ENCODE results near the gene TBCK. TPM values are rescaled to one million over a fixed set of nuclear protein-coding genes. Genes with fewer than 3 reads are reported as not detected.

The TBCK gene
- total RNA-seq, 2 experiments from 2014 or later = 22.5 to 25.1 TPM

- H3K36me3 Mint-ChIP-seq (ENCODE audit: low read depth) = peaks cover 30% of the 10 kb centered on the region
- ATAC-seq (no peak), DNase-seq (no peak)
- POLR2A ChIA-PET = no interaction called here
- no peaks in the 10 kb centered on the region for H3K9me3 Mint-ChIP-seq (ENCODE audit: low read depth)
- peaks cover 15% of the 10 kb centered on the region for H3K4me1 Mint-ChIP-seq
- H3K4me3 Mint-ChIP-seq = no peak overlapping the region
- intact Hi-C loops (cut with DNase I, micrococcal nuclease) = no loop called here
- no peaks in the 10 kb centered on the region for H3K27me3 Mint-ChIP-seq
- H3K27ac Mint-ChIP-seq = no peak overlapping the region
- CTCF ChIA-PET = no interaction called here
Measured at GRCh38 chr4:106303548-106304281, 12.3 kb downstream of the TBCK start.

GRCh38 chr4:106302062-106302438 lies 14.0 kb downstream of the TBCK start:
- CTCF ChIA-PET = no interaction called here
- intact Hi-C loops (cut with DNase I, micrococcal nuclease) = no loop called here
- Mint-ChIP-seq H3K9me3 (ENCODE audit: low read depth) (no peaks in the 10 kb centered on the region), H3K36me3 (ENCODE audit: low read depth) (peaks cover 28% of the 10 kb centered on the region), H3K27ac (no peak overlapping the region), H3K4me1 (peaks cover 12% of the 10 kb centered on the region), H3K27me3 (no peaks in the 10 kb centered on the region), H3K4me3 (no peak overlapping the region)
- no peak for ATAC-seq
- no peak for DNase-seq
- POLR2A ChIA-PET = no interaction called here

GRCh38 chr4:106301393-106302061 lies 14.5 kb downstream of the TBCK start:
- CTCF ChIA-PET = no interaction called here
- Mint-ChIP-seq H3K4me1 (peaks cover 12% of the 10 kb centered on the region), H3K27me3 (no peaks in the 10 kb centered on the region), H3K4me3 (no peak overlapping the region), H3K36me3 (ENCODE audit: low read depth) (peaks cover 25% of the 10 kb centered on the region), H3K27ac (no peak overlapping the region), H3K9me3 (ENCODE audit: low read depth) (no peaks in the 10 kb centered on the region)
- POLR2A ChIA-PET = interaction anchor here (0.9 kb wide), 1 partner anchor 14 kb away, joined by 3 read pairs; the partner anchor contains the start of gene TBCK
- intact Hi-C loops (cut with DNase I, micrococcal nuclease) = no loop called here
- DNase-seq (no peak), ATAC-seq (peak; percentile 36)

- no peak overlapping the region for H3K4me3 Mint-ChIP-seq
- H3K36me3 Mint-ChIP-seq (ENCODE audit: low read depth) = peaks cover 25% of the 10 kb centered on the region
- peaks cover 12% of the 10 kb centered on the region for H3K4me1 Mint-ChIP-seq
- ATAC-seq = no peak
- no peaks in the 10 kb centered on the region for H3K27me3 Mint-ChIP-seq
- H3K27ac Mint-ChIP-seq = no peak overlapping the region
- intact Hi-C loops (cut with DNase I, micrococcal nuclease) = no loop called here
- CTCF ChIA-PET = interaction anchor here (1.1 kb wide), 1 partner anchor 48 kb away, joined by 3 read pairs; no protein-coding TSS in a partner anchor
- no peaks in the 10 kb centered on the region for H3K9me3 Mint-ChIP-seq (ENCODE audit: low read depth)
- POLR2A ChIA-PET = no interaction called here
- no peak for DNase-seq
Measured at GRCh38 chr4:106299977-106300376, 16.0 kb downstream of the TBCK start.

- H3K27me3 Mint-ChIP-seq = no peaks in the 10 kb centered on the region
- no peak for DNase-seq
- no peak for ATAC-seq
- intact Hi-C loops (cut with DNase I, micrococcal nuclease) = no loop called here
- CTCF ChIA-PET = interaction anchor here (1.7 kb wide), 1 partner anchor 16 kb away, joined by 5 read pairs; no protein-coding TSS in a partner anchor
- no peak overlapping the region for H3K27ac Mint-ChIP-seq
- peaks cover 5% of the 10 kb centered on the region for H3K4me1 Mint-ChIP-seq
- POLR2A ChIA-PET = no interaction called here
- H3K36me3 Mint-ChIP-seq (ENCODE audit: low read depth) = peaks cover 31% of the 10 kb centered on the region
- H3K9me3 Mint-ChIP-seq (ENCODE audit: low read depth) = no peaks in the 10 kb centered on the region
- no peak overlapping the region for H3K4me3 Mint-ChIP-seq
Measured at GRCh38 chr4:106297245-106298035, 18.6 kb downstream of the TBCK start.

GRCh38 chr4:106294062-106294461 lies 21.9 kb downstream of the TBCK start:
- Mint-ChIP-seq H3K36me3 (ENCODE audit: low read depth) (peaks cover 36% of the 10 kb centered on the region), H3K4me3 (no peak overlapping the region), H3K4me1 (no peaks in the 10 kb centered on the region), H3K9me3 (ENCODE audit: low read depth) (no peaks in the 10 kb centered on the region), H3K27me3 (no peaks in the 10 kb centered on the region), H3K27ac (no peak overlapping the region)
- DNase-seq (no peak), ATAC-seq (no peak)
- intact Hi-C loops (cut with DNase I, micrococcal nuclease) = no loop called here
- POLR2A ChIA-PET = no interaction called here
- CTCF ChIA-PET = no interaction called here

- Mint-ChIP-seq H3K27ac (no peak overlapping the region), H3K4me3 (no peak overlapping the region), H3K36me3 (ENCODE audit: low read depth) (peaks cover 37% of the 10 kb centered on the region), H3K9me3 (ENCODE audit: low read depth) (no peaks in the 10 kb centered on the region), H3K27me3 (no peaks in the 10 kb centered on the region), H3K4me1 (no peaks in the 10 kb centered on the region)
- ATAC-seq = no peak
- no peak for DNase-seq
- intact Hi-C loops (cut with DNase I, micrococcal nuclease) = no loop called here
- CTCF ChIA-PET = no interaction called here
- POLR2A ChIA-PET = no interaction called here
Measured at GRCh38 chr4:106291678-106292077, 24.3 kb downstream of the TBCK start.

- Mint-ChIP-seq H3K27me3 (no peaks in the 10 kb centered on the region), H3K36me3 (ENCODE audit: low read depth) (peaks cover 28% of the 10 kb centered on the region), H3K27ac (no peak overlapping the region), H3K9me3 (ENCODE audit: low read depth) (no peaks in the 10 kb centered on the region), H3K4me3 (no peak overlapping the region), H3K4me1 (no peaks in the 10 kb centered on the region)
- DNase-seq (no peak), ATAC-seq (no peak)
- POLR2A ChIA-PET = no interaction called here
- intact Hi-C loops (cut with DNase I, micrococcal nuclease) = no loop called here
- CTCF ChIA-PET = no interaction called here
Measured at GRCh38 chr4:106289737-106290136, 26.3 kb downstream of the TBCK start.

GRCh38 chr4:106287353-106287969 lies 28.5 kb downstream of the TBCK start:
- ChIA-PET CTCF (no interaction called here), POLR2A (no interaction called here)
- no peak for DNase-seq
- no peak overlapping the region for H3K27ac Mint-ChIP-seq
- peaks cover 25% of the 10 kb centered on the region for H3K36me3 Mint-ChIP-seq (ENCODE audit: low read depth)
- H3K9me3 Mint-ChIP-seq (ENCODE audit: low read depth) = no peaks in the 10 kb centered on the region
- H3K4me1 Mint-ChIP-seq = no peaks in the 10 kb centered on the region
- no peak for ATAC-seq
- H3K4me3 Mint-ChIP-seq = no peak overlapping the region
- H3K27me3 Mint-ChIP-seq = no peaks in the 10 kb centered on the region
- intact Hi-C loops (cut with DNase I, micrococcal nuclease) = no loop called here

GRCh38 chr4:106286611-106287010 lies 29.4 kb downstream of the TBCK start:
- Mint-ChIP-seq H3K9me3 (ENCODE audit: low read depth) (peaks cover under 1% of the 10 kb centered on the region), H3K27ac (no peak overlapping the region), H3K27me3 (no peaks in the 10 kb centered on the region), H3K4me3 (no peak overlapping the region), H3K4me1 (peaks cover under 1% of the 10 kb centered on the region), H3K36me3 (ENCODE audit: low read depth) (peaks cover 24% of the 10 kb centered on the region)
- intact Hi-C loops (cut with DNase I, micrococcal nuclease) = no loop called here
- ChIA-PET CTCF (interaction anchor here (1.3 kb wide), 1 partner anchor 16 kb away, joined by 3 read pairs; no protein-coding TSS in a partner anchor), POLR2A (no interaction called here)
- DNase-seq (no peak), ATAC-seq (no peak)

- no peaks in the 10 kb centered on the region for H3K27me3 Mint-ChIP-seq
- H3K9me3 Mint-ChIP-seq (ENCODE audit: low read depth) = peaks cover 2% of the 10 kb centered on the region
- no peak overlapping the region for H3K4me3 Mint-ChIP-seq
- peaks cover 18% of the 10 kb centered on the region for H3K36me3 Mint-ChIP-seq (ENCODE audit: low read depth)
- intact Hi-C loops (cut with DNase I, micrococcal nuclease) = no loop called here
- peaks cover 3% of the 10 kb centered on the region for H3K4me1 Mint-ChIP-seq
- no peak overlapping the region for H3K27ac Mint-ChIP-seq
- ChIA-PET CTCF (no interaction called here), POLR2A (no interaction called here)
- ATAC-seq (no peak), DNase-seq (no peak)
Measured at GRCh38 chr4:106284227-106284626, 31.8 kb downstream of the TBCK start.
